Endodermal cell (in vitro differentiated cells): ENCODE results near the gene CILP. TPM values are rescaled to one million over a fixed set of nuclear protein-coding genes. Genes with fewer than 3 reads are reported as not detected.

ENCODE experiments used
- DNase-seq: peaks from one replicate; pipeline ENCODE4 v3.0.0-alpha.2; 2017
- H3K27ac ChIP-seq: 2 replicates; pipeline ENCODE4 v1.5.1; 2013; ENCODE audit warnings: mild to moderate bottlenecking, low read depth, low read length, moderate library complexity
- H3K27me3 ChIP-seq: 2 replicates; pipeline ENCODE4 v1.6.1; 2013; ENCODE audit warnings: mild to moderate bottlenecking, low read length, moderate library complexity; ENCODE audit not compliant: insufficient read depth, control insufficient read depth, poor library complexity, severe bottlenecking
- H3K36me3 ChIP-seq: 2 replicates; pipeline ENCODE4 v1.7.0; 2013; ENCODE audit warnings: mild to moderate bottlenecking, low read length, moderate library complexity; ENCODE audit not compliant: control insufficient read depth, insufficient read depth
- H3K4me1 ChIP-seq: one replicate; pipeline ENCODE4 v1.7.0; 2013; ENCODE audit warnings: low read length; ENCODE audit not compliant: control insufficient read depth, insufficient read depth
- H3K4me3 ChIP-seq: 2 replicates; pipeline ENCODE4 v1.5.1; 2013; ENCODE audit warnings: mild to moderate bottlenecking, low read length, moderate library complexity
- H3K9ac ChIP-seq: 2 replicates; pipeline ENCODE4 v1.6.1; 2013; ENCODE audit warnings: mild to moderate bottlenecking, low read length, moderate library complexity; ENCODE audit not compliant: poor library complexity, severe bottlenecking; ENCODE audit errors: extremely low read depth
- H3K9me3 ChIP-seq: 2 replicates; pipeline ENCODE4 v1.6.1; 2013; ENCODE audit warnings: mild to moderate bottlenecking, low read length, moderate library complexity; ENCODE audit not compliant: control insufficient read depth
- H3K27ac Mint-ChIP-seq: 2 replicates; pipeline ENCODE4 v1.8.0; 2020; ENCODE audit warnings: mixed read lengths
- H3K27me3 Mint-ChIP-seq: 2 replicates; pipeline ENCODE4 v1.8.0; 2021; ENCODE audit warnings: mild to moderate bottlenecking, mixed read lengths; ENCODE audit not compliant: insufficient read depth
- H3K36me3 Mint-ChIP-seq: 2 replicates; pipeline ENCODE4 v1.8.0; 2020; ENCODE audit warnings: low read depth, mixed read lengths
- H3K4me1 Mint-ChIP-seq: 2 replicates; pipeline ENCODE4 v1.8.0; 2020; ENCODE audit warnings: mixed read lengths
- H3K4me3 Mint-ChIP-seq: 2 replicates; pipeline ENCODE4 v1.8.0; 2020; ENCODE audit warnings: mild to moderate bottlenecking, moderate library complexity, mixed read lengths
- H3K9me3 Mint-ChIP-seq: 2 replicates; pipeline ENCODE4 v1.8.0; 2020; ENCODE audit warnings: mild to moderate bottlenecking, mixed read lengths
- WGBS, 2 experiments: methylation state at CpG; one replicate each; pipeline versions ENCODE4 v1.1.5 to v1.1.7; 2013; ENCODE audit warnings: missing lambda C conversion rate in 2 of 2, mixed read lengths in 1 of 2; ENCODE audit not compliant: insufficient coverage in 1 of 2, insufficient read length in 1 of 2; 5-methylcytosine and 5-hydroxymethylcytosine counted together
- total RNA-seq, 2 donors: library from RNA; stranded (reverse); fragmentation: NEBNext Ultra II Directional in 1 of 2; extraction: Animal tissue kit (Norgen Biotek cat#: 25700) in 1 of 2; gene quantifications; 2 replicates in 1 of 2; 3 replicates in 1 of 2; pipeline ENCODE4 v1.2.1, GENCODE V29; 2021
- TF ChIP-seq, protein P1 (sequence below): fragments of 200-600 bp; sonication (generic); conservative IDR thresholded peaks from 2 replicates; pipeline ENCODE4 v1.5.0; 2021; ENCODE audit warnings: antibody characterized with exemption, mild to moderate bottlenecking

Gene CILP
- total RNA-seq, 2 donors from 2014 or later, result 0.07 TPM; not detected in 1

DNA sequence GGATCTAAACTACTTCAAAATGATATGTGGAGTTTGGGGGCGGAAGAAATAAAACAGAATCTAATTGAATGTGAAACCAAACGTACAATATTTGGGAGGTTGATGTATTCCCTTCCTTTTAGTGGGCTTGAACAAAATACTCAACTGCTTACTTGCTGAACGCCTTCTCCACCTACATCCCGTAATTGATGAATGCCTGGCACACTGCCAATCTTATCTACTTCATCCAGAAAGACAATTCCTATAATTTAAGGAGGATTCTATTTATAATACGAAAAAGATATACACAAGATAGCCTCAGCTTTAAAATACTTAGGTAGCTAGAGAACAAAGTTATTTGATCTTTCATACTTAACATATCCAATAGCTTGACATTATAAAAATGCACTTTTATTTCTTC lies 54.6 kb downstream of the CILP start:
- 91% methylated on average over 3 of the region's 5 CpGs; no CpG with 5 or more reads in 1 of the 2 experiments for WGBS, 2 experiments
- H3K4me1 Mint-ChIP-seq, result no peaks in the 10 kb centered on the region
- Histone ChIP-seq H3K27me3 (no peaks in the 10 kb centered on the region), H3K9me3 (no peaks in the 10 kb centered on the region), H3K27ac (no peak overlapping the region), H3K36me3 (peaks cover 91% of the 10 kb centered on the region), H3K4me3 (no peak overlapping the region), H3K4me1 (no peaks in the 10 kb centered on the region), H3K9ac (no peak overlapping the region)
- no peaks in the 10 kb centered on the region for H3K9me3 Mint-ChIP-seq
- TF ChIP-seq, protein P1, sequence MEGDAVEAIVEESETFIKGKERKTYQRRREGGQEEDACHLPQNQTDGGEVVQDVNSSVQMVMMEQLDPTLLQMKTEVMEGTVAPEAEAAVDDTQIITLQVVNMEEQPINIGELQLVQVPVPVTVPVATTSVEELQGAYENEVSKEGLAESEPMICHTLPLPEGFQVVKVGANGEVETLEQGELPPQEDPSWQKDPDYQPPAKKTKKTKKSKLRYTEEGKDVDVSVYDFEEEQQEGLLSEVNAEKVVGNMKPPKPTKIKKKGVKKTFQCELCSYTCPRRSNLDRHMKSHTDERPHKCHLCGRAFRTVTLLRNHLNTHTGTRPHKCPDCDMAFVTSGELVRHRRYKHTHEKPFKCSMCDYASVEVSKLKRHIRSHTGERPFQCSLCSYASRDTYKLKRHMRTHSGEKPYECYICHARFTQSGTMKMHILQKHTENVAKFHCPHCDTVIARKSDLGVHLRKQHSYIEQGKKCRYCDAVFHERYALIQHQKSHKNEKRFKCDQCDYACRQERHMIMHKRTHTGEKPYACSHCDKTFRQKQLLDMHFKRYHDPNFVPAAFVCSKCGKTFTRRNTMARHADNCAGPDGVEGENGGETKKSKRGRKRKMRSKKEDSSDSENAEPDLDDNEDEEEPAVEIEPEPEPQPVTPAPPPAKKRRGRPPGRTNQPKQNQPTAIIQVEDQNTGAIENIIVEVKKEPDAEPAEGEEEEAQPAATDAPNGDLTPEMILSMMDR, result no peak
- no peaks in the 10 kb centered on the region for H3K27me3 Mint-ChIP-seq
- H3K4me3 Mint-ChIP-seq, result no peak overlapping the region
- no peak overlapping the region for H3K27ac Mint-ChIP-seq
- peaks cover 47% of the 10 kb centered on the region for H3K36me3 Mint-ChIP-seq
- DNase-seq, result no peak

DNA sequence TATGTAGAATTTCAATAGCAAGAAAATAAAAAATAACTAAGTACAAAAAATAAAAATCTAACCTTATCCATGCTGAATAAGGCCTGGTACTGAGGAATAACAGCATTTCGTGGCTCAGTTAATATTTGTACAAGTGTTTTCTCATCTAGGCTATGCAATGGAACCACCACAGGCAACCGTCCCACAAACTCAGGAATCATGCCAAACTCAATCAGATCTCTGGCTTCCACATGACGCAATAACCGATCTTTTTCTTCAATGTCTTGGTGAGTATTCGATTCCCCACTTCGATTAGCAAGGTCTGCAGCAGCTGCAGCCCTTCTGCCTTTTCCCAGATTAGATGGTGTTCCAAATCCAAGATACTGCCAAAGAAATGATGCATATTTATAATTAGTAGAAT lies 56.6 kb downstream of the CILP start:
- Mint-ChIP-seq H3K27ac (no peak overlapping the region), H3K4me3 (no peak overlapping the region), H3K36me3 (peaks cover 51% of the 10 kb centered on the region), H3K4me1 (no peaks in the 10 kb centered on the region), H3K27me3 (no peaks in the 10 kb centered on the region), H3K9me3 (no peaks in the 10 kb centered on the region)
- WGBS, 2 experiments, result 90 to 93% methylated on average over 2 to 6 of the region's 6 CpGs
- no peak overlapping the region for H3K27ac ChIP-seq
- no peaks in the 10 kb centered on the region for H3K27me3 ChIP-seq
- no peaks in the 10 kb centered on the region for H3K4me1 ChIP-seq
- DNase-seq, result no peak
- peaks cover 91% of the 10 kb centered on the region for H3K36me3 ChIP-seq
- no peak overlapping the region for H3K9ac ChIP-seq
- no peaks in the 10 kb centered on the region for H3K9me3 ChIP-seq
- H3K4me3 ChIP-seq, result no peak overlapping the region
- TF ChIP-seq, protein P1, result no peak

GRCh38 chr15:65147902-65148301 lies 63.4 kb downstream of the CILP start:
- Histone ChIP-seq H3K4me1 (no peaks in the 10 kb centered on the region), H3K9ac (no peak overlapping the region), H3K27me3 (no peaks in the 10 kb centered on the region), H3K36me3 (peaks cover 52% of the 10 kb centered on the region), H3K27ac (no peak overlapping the region), H3K9me3 (no peaks in the 10 kb centered on the region), H3K4me3 (no peak overlapping the region)
- no peak for DNase-seq
- Mint-ChIP-seq H3K9me3 (no peaks in the 10 kb centered on the region), H3K36me3 (peaks cover 34% of the 10 kb centered on the region), H3K27ac (no peak overlapping the region), H3K4me1 (no peaks in the 10 kb centered on the region), H3K4me3 (no peak overlapping the region), H3K27me3 (no peaks in the 10 kb centered on the region)
- TF ChIP-seq, protein P1, result no peak
- WGBS, 2 experiments, result 100% methylated on average over 2 to 3 of the region's 3 CpGs
